Lower leg skin (tissue), 4 donors: ENCODE results near the gene MYLK4. TPM values are rescaled to one million over a fixed set of nuclear protein-coding genes. Genes with fewer than 3 reads are reported as not detected.

ENCODE experiments used
- DNase-seq, 2 donors: peaks; one replicate each; pipeline ENCODE4 v3.0.0-alpha.2; 2019; ENCODE audit warnings: low spot score in 2 of 2
- H3K4me3 ChIP-seq: fragments of 200-600 bp; sonication (generic); 2 replicates; pipeline ENCODE4 v1.5.1; 2017; ENCODE audit warnings: mild to moderate bottlenecking, low read depth; ENCODE audit not compliant: poor library complexity, severe bottlenecking
- POLR2A ChIP-seq, 2 donors: fragments of 450-650 bp; IDR thresholded peaks; one replicate each; pipeline ENCODE4 v1.6.1; 2016 to 2017; ENCODE audit warnings: antibody characterized with exemption in 2 of 2, mild to moderate bottlenecking in 1 of 2, moderate library complexity in 1 of 2
- WGBS, 2 donors: methylation state at CpG; one replicate each; pipeline ENCODE4 v1.1.5; 2018; 5-methylcytosine and 5-hydroxymethylcytosine counted together
- intact Hi-C: fragments of 100-400 bp; cut with DNase I; formaldehyde crosslinking; loops from one replicate; pipeline ENCODE4 v1.15.0; 2023; ENCODE audit warnings: low total_unique reads
- total RNA-seq, 4 donors: library from RNA; depleted of rRNA; stranded (reverse); fragments of >200 nt; gene quantifications; one replicate each; pipeline ENCODE4 v1.1.0, GENCODE V29; 2016
- TF ChIP-seq, protein P1 (sequence below), 3 donors: fragments of 450-650 bp; IDR thresholded peaks; one replicate each; pipeline ENCODE4 v1.5.1; 2016; ENCODE audit warnings: antibody characterized with exemption in 3 of 3, mild to moderate bottlenecking in 3 of 3, moderate library complexity in 2 of 3

Gene MYLK4
- total RNA-seq, 4 donors from 2014 or later = 0.97 to 3.8 (median 2.5) TPM

DNA sequence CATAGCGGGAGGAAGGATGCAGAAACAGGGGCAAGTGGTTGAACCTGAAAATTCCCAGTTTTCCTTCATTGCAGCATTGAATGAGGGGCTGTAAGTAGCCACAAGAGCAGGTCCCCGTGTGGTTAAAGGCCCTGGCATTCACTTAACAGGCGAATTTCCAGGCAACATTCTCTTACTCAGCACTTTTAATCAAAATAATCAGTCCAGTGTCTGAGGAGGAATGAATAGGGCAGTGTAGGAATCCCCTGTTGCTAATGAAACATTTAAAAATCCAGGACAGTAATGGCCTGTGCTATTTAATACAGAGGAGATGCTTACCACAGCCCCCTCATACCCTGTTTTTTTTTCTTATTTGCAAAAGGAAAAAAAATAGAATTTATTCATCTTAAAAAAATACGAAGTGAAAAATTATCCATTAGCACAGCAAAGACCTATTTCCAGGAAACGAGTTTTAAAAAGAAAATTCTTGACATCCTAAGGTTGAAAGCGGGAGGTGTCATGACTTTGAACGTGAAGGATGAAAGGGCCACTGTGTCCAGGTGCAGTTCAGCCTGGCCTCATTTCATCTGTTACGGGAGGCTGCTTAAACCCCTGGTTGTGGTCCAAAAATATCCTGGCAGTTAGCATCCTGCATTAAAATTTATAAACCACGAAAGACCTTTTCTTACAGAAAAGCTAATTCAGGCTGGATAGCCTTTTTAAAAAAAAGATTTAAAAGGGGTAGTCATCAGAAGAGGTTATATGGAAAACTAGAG lies 20.2 kb downstream of the MYLK4 start:
- 75 to 76% methylated on average over 9 of the region's 9 CpGs for WGBS, 2 donors
- intact Hi-C loops = no loop called here
- H3K4me3 ChIP-seq = no peak overlapping the region
- no peak for DNase-seq
- TF ChIP-seq, protein P1, sequence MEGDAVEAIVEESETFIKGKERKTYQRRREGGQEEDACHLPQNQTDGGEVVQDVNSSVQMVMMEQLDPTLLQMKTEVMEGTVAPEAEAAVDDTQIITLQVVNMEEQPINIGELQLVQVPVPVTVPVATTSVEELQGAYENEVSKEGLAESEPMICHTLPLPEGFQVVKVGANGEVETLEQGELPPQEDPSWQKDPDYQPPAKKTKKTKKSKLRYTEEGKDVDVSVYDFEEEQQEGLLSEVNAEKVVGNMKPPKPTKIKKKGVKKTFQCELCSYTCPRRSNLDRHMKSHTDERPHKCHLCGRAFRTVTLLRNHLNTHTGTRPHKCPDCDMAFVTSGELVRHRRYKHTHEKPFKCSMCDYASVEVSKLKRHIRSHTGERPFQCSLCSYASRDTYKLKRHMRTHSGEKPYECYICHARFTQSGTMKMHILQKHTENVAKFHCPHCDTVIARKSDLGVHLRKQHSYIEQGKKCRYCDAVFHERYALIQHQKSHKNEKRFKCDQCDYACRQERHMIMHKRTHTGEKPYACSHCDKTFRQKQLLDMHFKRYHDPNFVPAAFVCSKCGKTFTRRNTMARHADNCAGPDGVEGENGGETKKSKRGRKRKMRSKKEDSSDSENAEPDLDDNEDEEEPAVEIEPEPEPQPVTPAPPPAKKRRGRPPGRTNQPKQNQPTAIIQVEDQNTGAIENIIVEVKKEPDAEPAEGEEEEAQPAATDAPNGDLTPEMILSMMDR (IDR thresholded peaks at IDR 0.05) = no peak
- TF ChIP-seq POLR2A (IDR thresholded peaks at IDR 0.05) = no peak

DNA sequence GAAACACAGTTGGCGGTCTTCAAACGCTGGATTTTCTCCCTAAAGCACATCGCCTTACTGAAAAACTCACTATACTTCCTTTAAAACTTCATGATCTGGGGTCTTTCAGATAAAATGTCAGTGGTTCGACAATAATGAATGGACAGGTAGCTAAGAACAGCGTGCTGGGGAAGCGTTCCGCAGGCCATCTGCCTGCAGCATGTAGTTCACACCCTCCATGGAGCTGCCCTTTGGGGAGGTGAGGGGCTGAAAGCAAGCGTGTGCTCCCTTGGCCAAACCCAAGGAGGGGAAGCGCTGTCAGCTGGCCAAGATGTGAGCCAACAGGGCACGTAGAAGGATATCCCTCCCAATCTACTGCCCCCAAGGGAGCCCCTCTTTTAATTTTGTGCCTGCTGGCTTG lies 20.8 kb downstream of the MYLK4 start:
- intact Hi-C loops = no loop called here
- TF ChIP-seq POLR2A (IDR thresholded peaks at IDR 0.05) = no peak
- TF ChIP-seq, protein P1 (IDR thresholded peaks at IDR 0.05) = no peak
- H3K4me3 ChIP-seq = no peak overlapping the region
- no peak for DNase-seq
- 91 to 93% methylated on average over 10 of the region's 10 CpGs for WGBS, 2 donors

DNA sequence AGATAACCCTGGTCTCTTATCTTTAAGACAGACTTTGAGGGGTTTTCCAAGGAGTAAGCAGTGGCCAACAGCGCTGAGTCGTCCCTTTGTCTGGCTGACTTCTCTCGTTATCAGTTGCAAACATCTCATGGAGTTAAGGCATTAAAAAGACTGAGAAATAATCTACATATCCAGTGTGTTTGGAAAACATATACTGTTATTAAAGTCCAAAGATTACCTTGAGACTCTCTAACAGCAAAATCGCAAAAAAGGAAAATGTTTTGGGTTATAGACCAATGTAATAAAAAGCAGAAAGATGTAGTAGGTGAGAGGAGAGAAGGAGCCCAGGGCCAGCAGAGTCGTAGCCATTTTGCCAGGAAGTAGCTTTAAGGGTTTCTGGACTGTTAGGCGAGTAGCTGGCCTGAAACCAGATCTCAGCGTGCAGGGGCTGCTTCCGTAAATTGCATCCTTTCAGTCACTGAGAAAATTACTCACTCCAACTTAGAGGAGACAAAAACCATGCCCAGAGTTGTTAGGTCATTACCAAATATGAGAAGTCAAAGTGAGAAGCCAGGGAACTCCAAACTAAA lies 24.6 kb downstream of the MYLK4 start:
- intact Hi-C loops = no loop called here
- no peak for TF ChIP-seq POLR2A (IDR thresholded peaks at IDR 0.05)
- TF ChIP-seq, protein P1 (IDR thresholded peaks at IDR 0.05) = no peak
- DNase-seq = no peak

DNA sequence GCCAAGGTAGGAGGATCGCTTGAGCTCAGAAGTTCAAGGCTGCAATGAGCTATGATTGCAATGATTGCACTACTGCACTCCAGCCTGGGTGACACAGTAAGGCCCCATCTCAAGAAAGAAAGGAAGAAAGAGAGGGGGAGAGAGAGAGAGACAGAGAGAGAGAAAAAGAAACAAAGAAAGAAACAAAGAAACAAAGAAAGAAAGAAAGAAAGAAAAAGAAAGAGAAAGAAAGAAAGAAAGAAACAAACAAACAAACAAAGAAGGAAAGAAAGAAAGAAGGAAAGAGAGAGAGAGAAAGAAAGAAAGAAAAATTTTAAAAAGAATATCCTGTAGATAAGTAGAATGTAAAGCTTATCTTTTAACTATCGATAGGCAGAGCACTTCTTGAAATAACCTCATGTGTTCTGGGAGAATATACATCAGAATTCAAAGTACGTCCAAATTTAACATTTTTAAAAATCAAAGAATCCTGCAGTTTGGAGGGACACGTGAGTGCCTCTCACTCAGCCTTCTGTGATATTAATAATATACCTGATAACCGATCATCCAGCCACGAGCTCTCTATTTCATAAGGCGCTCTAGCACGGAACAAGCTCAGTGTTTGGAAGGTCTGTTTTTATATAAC lies 25.2 kb downstream of the MYLK4 start:
- TF ChIP-seq POLR2A (IDR thresholded peaks at IDR 0.05) = no peak
- TF ChIP-seq, protein P1 (IDR thresholded peaks at IDR 0.05) = no peak
- no peak overlapping the region for H3K4me3 ChIP-seq
- intact Hi-C loops = no loop called here
- no peak for DNase-seq
- WGBS, 2 donors = 79 to 83% methylated on average over 8 of the region's 8 CpGs

More for the DNA sequence above, 24.6 kb downstream of the MYLK4 start:
- no peak overlapping the region for H3K4me3 ChIP-seq
- WGBS, 2 donors = 44 to 50% methylated on average over 8 of the region's 8 CpGs

DNA sequence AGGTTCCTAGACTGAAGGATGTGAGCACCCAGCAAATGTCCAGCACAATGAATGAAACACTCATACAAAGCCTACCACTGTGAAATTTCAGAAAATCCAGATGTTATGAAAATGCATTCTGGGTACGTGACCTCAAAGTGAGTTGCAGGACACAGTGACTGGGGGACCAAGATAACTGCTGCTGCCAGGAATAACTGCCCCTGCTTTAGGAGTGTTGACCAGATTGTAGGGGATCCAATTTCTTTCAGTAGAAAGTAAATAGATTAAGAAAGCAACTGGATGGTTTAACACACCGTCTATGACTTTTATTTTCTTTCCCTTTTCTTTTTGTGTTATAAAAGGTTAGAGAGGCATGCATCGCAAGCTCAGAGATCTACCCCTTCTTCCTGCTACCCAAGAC lies 29.5 kb downstream of the MYLK4 start:
- no peak overlapping the region for H3K4me3 ChIP-seq
- intact Hi-C loops = no loop called here
- no peak for DNase-seq
- 98% methylated on average over 3 of the region's 3 CpGs for WGBS, 2 donors
- no peak for TF ChIP-seq POLR2A (IDR thresholded peaks at IDR 0.05)
- TF ChIP-seq, protein P1 (IDR thresholded peaks at IDR 0.05) = no peak
